Measurements from ENCODE around the gene SPRR3.

The SPRR3 gene

GRCh38 chr1:153001382-153001781 lies at the start of gene SPRR3:
Gene SPRR3, plus strand, starts transcription at chr1:153001749. Its CDS starts 1,272 bp downstream, at chr1:153003021.
- no peak for DNase-seq

- no peak for DNase-seq
Measured at GRCh38 chr1:152953761-152954160, 47.8 kb upstream of the SPRR3 start.

- DNase-seq = no peak
Measured at GRCh38 chr1:152954436-152954835, 47.1 kb upstream of the SPRR3 start.

GRCh38 chr1:152957561-152957960 lies 44.0 kb upstream of the SPRR3 start:
- DNase-seq = no peak

- DNase-seq = no peak
Measured at GRCh38 chr1:152959273-152959672, 42.3 kb upstream of the SPRR3 start.

- no peak for DNase-seq
Measured at GRCh38 chr1:152959801-152960451, 41.6 kb upstream of the SPRR3 start.

- no peak for DNase-seq
Measured at GRCh38 chr1:152960452-152961044, 41.0 kb upstream of the SPRR3 start.

- DNase-seq = no peak
Measured at GRCh38 chr1:152961226-152961891, 40.2 kb upstream of the SPRR3 start.

- no peak for DNase-seq
Measured at GRCh38 chr1:152962876-152963415, 38.6 kb upstream of the SPRR3 start.

GRCh38 chr1:152964536-152964935 lies 37.0 kb upstream of the SPRR3 start:
- no peak for DNase-seq

GRCh38 chr1:152965853-152966252 lies 35.7 kb upstream of the SPRR3 start:
- DNase-seq = no peak

GRCh38 chr1:152967201-152967600 lies 34.3 kb upstream of the SPRR3 start:
- no peak for DNase-seq

GRCh38 chr1:152968248-152968647 lies 33.3 kb upstream of the SPRR3 start:
- no peak for DNase-seq

- no peak for DNase-seq
Measured at GRCh38 chr1:152969036-152969435, 32.5 kb upstream of the SPRR3 start.

GRCh38 chr1:152970495-152970894 lies 31.1 kb upstream of the SPRR3 start, which contains the start of gene SPRR4:
Gene SPRR4, plus strand, starts transcription at chr1:152970648. Its CDS starts 1,243 bp downstream, at chr1:152971891.
- DNase-seq = no peak

GRCh38 chr1:152972196-152972886 lies 29.2 kb upstream of the SPRR3 start:
- no peak for DNase-seq

- no peak for DNase-seq
Measured at GRCh38 chr1:152976688-152977087, 24.9 kb upstream of the SPRR3 start.

GRCh38 chr1:152977614-152978013 lies 23.9 kb upstream of the SPRR3 start:
- DNase-seq = no peak

GRCh38 chr1:152980676-152981075 lies 20.9 kb upstream of the SPRR3 start:
- DNase-seq = no peak

- DNase-seq = no peak
Measured at GRCh38 chr1:152981146-152981871, 20.2 kb upstream of the SPRR3 start.

- no peak for DNase-seq
Measured at GRCh38 chr1:152982076-152982475, 19.5 kb upstream of the SPRR3 start.

- no peak for DNase-seq
Measured at GRCh38 chr1:152983234-152983633, 18.3 kb upstream of the SPRR3 start.

GRCh38 chr1:152983743-152984142 lies 17.8 kb upstream of the SPRR3 start, which contains the start of gene SPRR1A:
Gene SPRR1A, plus strand, starts transcription at chr1:152984081. Its CDS starts 1,150 bp downstream, at chr1:152985231.
- DNase-seq = no peak

Measured in NCI-H1694 (cell line).